Hematopoietic multipotent progenitor cell treated with erythropoietin and hydrocortisone succinate and interleukin-3 and kit ligand, for 4 days (in vitro differentiated cells): Measurements from ENCODE around the gene PTGR2.

ENCODE experiments used
- DNase-seq: peaks from one replicate; pipeline ENCODE4 v3.0.0-alpha.2; 2015

PTGR2 gene

DNA sequence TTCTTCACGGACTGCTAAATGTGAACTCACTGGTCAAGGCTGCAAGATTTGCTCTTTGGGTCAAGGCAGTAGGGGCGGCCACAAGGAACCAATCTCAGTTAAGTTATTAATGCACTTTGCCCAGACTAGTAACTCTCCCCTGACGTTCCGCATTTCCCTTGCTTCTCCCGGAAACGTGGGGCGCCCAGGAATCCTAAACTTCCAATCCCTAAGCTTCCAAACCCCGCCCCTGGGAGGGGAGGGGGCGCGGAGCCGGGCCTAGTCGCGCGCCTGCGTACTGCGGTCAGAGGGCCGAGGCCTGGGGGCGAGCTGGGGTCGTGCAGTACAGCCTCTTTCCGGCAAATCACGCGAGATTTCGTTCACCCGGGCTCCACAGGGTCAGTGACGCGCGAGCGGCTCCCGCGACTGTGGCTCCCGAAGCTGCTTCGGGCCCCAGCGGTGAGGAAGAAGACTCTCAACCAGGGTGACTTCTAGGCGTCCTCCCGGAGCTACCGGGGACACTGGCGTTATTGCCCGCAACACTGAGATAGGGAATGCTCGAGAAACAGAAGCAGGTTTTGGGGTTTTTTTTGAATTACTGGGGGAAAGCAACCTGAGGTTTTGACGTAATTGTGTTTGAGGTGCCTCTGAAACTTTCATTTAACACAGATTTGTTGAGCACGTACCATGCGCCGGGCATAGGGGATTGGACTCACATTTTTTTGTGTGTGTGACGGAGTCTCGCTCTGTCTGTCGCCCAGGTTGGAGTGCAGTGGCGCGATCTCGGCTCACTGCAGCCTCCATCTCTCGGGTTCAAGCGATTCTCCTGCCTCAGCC, at the start of gene PTGR2:
TSS of gene PTGR2 (plus strand) at position 265 of the 816 bp plus-strand sequence. CDS start 7,032 bp downstream, outside the sequence.
- peak; percentile 96 for DNase-seq

DNA sequence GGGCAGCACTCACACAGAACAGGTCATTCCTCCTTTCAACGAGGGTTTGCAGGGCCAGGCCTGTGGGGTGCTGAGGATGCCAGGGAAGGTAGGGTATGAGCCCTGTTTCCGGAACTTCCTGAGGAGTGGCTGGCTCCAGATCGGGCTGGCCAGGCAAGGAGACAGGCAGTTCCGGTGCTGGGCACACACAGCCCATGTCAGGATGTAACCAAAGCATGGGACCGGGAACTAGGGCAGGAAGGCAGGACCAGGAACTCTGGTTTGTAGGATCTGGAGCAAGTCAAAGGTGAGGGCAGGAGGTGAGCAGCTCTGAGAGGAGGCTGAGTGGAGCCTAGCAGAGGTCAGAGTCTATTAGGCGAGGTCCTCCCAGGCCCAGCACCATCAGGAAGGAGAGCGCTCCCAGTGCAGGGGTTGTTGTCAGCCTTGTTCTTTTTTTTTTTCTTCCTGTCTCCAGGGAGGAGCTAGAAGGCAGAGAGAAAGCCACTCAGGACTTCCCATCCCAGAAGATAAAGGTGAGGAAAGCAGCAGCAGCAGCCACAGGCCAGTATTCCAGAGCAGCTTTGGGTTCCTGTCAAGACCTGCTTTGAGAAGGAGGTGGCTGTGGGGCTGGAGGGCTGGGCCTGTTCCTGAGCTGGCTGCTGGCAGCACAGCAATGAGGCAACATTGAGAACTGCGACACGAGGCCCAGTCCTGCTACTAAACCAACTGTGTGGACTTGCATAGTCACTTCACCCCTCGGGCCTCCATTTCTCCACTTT, 49.0 kb upstream of the PTGR2 start:
- DNase-seq: peak; percentile 30

DNA sequence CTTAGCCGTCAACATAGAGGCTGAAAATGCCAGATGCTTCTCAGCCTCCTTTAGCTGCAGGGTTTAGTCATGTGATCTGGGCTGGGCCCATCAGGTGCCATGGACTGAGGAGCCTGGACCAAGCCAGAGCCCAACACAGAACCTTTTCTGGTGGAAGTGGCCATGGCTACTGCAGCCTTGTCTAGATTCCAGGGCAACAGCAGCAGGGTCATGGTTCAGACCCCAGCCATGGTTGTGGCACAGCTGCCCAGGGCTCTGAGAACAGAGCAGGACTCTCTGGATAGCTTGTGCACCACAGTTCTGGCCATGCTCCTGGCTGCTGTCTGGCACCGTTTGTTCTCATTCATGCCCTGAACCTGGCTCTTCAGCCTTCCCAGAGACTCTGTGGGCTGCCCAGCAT, 47.0 kb upstream of the PTGR2 start:
- no peak for DNase-seq

DNA sequence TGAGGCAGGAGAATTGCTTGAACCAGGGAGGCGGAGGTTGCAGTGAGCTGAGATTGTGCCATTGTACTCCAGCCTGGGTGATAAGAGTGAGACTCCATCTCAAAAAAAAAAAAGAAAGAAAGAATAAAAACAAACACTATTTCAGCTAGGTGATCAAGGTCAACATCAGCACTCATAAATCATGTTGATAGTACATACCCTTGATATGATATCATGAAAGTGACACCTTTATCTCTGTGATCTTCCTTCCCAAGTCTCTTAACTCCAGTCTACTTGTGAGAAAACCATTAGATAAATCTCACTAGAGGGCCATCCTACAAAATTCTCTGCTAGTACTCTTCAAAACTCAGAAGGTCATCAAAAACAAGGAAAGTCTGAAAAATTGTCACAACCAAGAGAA, 44.2 kb upstream of the PTGR2 start:
- no peak for DNase-seq

DNA sequence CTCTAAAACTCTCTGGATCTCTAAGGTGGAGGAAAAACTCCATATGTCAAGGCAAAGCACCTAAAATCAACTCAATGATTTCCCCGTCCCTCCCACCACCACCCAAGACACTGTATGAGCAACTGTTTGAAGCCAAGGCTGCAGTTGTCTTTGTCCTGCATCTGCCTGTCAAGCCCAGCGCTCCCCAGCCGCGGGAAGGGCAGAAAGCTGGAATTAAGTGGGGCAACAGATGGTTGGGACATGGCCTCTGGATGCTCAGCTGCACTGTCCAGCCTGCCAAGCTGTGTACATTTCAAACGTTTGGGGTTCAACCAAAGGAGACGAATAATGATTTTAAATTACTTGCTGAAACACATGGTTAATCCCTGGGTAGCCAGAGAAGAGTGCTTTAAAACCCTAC, 42.2 kb upstream of the PTGR2 start:
- no peak for DNase-seq

DNA sequence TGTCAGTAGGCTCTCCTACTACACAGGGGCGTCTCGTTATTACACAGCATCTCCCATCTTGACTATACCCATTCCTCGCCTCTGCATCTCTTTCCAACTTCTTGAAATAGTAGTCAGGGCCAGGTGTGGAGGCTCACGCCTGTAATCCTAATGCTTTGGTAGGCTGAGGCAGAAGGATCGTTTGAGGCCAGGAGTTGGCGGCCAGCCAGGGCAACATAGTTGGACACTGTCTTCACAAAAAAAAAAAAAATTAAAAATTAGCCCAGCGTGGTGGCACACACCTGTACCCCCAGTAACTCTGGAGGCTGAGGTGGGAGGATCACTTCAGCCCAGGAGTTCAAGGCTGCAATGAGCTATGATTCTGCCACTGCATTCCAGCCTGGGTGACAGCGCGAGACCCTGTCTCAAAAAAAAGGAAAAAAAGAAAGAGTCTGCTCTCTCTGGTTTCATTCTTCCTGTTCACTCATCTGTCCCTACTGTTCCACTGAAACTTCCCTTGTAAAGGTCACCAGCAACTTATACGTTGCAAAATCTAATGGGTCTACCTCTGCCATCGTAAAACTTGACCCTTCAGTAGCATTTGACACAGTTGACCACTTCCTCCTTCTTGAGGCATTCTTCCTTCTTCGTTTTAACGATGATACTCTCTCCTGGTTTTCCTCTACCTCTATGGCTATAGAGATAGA, 41.0 kb upstream of the PTGR2 start:
- DNase-seq: peak; percentile 15

DNA sequence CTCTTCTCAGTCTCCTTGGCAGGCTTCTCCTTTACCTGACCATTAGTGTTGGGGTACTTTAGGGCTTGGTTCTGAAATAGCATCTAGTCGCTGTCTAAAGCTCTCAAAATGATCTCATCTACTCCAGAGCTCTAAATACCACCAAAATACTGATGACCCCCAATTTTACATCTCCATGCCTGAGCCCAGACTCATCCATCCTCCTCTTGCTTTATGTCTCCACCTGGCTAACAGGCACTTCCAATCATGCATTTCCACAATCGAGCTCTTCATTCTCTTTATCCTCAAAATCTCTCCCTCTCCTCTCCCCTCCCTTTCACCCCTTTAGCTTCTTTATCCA, 40.5 kb upstream of the PTGR2 start:
- DNase-seq: no peak

DNA sequence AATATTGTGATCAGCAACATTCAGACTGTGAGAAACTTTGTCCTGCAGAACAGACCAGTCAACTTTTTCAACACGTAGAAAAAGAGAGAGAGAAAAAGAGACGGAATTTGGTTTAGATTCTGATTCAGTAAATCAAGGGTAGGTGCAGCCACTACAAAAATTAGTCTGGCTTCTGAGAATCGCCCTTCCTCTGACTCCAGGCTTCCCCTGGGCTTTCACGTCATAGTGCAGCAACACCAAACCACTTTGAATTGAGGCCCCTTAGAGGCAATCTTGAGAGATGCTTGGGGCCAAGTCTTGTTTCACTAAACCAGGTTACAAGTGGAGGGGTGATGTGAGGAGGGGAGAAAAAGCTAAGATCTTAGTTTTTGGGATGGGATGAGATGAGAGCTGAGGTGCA, 37.5 kb upstream of the PTGR2 start:
- DNase-seq: no peak

DNA sequence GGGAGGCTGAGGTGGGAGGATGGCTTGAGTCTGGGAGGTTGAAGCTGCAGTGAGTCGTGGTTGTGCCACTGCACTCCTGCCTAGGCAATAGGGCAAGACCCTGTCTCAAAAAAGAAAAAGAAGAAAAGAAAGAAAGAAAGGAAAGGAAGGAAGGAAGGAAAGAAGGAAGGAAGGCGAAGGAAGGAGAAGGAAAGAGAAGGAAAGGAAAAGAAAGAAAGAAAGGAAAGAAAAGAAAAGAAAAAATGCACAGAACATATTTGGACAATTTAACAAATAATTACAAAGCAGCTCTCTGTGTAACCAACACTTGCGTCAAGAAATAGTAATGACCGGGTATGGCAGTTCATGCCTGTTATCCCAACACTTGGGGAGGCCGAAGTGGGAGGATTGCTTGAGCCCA, 35.8 kb upstream of the PTGR2 start:
- DNase-seq: no peak

DNA sequence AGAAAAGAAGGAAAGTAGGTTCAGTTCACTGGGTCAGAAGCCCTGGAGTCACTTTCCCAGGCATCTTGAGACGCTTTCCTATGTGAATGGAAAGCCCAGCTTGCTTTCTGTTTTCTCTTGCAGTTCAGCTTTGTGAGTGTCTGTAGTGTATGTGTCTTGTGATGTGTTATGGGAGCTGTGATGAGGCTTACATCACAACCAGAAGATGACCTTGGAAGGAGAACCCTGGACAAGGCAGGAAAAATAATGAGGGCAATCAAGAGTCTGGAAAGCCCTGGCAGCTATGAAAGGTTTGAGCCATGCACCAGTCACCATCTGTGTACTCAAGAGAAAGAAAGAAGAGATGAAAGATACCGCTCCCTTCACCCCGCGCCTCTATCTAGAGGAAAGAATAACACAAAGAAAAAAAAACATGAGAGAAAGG, 35.2 kb upstream of the PTGR2 start:
- DNase-seq: peak; percentile 14

DNA sequence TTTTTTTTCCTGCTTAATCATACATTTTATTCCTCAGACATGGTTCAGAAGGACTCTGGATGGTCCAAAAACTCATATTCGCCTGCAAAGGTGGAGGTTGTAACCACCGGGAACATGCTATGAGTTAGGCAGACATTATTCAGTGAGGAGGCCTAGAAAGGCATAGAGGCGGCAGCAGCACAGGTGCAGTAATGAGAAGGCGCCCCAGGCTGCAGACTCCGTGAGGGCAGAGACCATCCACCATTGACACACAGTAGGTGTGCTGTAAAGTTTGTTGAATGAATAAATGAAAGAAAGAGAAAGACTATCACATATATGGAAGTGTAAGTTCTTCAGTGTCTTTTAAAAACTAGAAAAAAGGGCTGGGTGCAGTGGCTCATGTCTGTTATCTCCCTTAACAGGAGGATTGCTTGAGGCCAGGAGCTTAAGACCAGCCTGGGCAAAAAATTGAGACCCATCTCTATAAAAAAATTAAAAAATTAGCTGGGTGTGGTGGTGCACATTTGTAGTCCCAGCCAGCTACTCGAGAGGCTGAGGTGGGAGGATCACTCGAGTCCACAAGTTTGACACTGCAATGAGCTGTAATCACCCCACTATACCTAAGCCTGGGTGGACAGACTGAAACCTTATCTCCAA, 34.5 kb upstream of the PTGR2 start:
- DNase-seq: peak; percentile 84

DNA sequence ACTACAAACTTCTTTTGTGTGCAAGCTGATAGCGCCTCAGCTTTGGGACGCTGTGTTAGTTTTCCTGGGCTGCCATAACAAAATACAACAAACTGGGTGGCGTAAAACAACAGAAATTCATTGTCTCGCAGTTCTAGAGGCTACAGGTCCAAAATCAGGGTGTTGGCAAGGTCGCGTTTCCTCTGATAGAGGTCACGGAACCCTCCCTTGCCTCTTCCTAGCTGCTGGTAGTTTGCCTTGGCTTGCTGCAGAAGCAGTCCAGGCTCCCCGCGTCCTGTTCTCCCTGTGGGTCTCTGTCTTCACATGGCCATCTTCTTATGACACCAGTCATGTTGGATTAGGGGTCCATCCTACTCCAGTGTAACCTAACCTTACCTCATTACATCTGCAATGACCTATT, 32.8 kb upstream of the PTGR2 start:
- no peak for DNase-seq

DNA sequence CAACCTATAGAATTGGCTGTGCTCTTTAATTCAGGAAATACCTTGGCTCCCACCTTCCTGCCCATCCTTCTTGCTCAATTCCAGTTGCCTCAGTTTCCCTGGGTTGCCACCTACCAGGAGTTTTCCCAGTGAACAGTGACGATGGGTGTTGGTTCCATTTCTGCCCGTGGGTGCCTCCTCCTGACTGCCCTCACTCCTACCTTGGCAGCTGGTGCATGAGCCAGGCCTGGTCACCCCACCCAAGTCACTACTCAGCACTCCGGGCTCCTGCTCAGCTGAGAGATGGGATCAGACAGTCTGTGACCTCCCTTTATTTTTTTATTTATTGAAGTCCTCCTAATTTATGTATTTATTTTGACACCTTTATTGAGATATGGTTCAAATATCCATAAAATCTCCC, 31.0 kb upstream of the PTGR2 start:
- no peak for DNase-seq

DNA sequence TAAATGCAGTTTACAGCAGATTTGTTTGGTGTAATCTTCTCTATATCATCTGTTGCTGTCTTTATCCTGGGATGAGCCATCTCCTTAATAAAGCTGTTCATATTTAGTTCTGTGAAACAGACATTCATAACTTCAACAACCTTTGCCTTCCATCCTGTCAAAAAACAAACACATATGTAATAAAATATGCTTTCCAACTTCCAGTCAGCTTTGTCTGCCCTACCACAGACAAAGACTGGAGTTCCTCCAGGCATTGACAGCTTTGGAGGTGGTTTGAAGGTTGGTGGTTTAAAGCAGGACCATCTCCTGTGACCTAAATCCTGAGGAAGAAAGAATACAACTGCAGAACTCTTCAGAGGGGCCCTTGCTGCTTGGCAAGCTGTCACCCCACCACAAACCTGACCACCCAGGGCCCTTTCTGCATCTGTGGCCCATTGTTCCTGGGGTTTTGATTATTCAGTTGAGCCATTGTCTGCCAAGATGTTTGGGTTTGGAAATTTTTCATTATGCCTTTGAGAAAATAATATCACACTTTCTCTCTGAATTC, 28.2 kb upstream of the PTGR2 start:
- no peak for DNase-seq

DNA sequence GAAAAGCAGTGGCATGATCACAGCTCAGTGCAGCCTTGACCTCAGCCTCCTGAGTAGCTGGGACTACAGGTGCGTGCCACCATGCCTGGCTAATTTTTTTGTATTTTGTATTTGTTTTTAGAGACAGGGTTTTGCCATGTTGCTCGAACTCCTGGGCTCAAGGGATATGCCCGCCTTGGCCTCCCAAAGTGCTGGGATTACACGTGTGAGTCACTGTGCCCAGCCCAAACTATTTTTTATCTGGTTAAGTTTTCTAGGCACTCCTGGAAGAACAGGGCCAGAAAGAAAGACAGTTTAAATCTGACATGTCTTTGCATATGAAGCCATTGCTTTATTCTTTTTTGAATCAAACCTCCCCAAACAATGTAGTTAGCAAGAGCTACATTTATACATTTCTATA, 27.5 kb upstream of the PTGR2 start:
- no peak for DNase-seq

DNA sequence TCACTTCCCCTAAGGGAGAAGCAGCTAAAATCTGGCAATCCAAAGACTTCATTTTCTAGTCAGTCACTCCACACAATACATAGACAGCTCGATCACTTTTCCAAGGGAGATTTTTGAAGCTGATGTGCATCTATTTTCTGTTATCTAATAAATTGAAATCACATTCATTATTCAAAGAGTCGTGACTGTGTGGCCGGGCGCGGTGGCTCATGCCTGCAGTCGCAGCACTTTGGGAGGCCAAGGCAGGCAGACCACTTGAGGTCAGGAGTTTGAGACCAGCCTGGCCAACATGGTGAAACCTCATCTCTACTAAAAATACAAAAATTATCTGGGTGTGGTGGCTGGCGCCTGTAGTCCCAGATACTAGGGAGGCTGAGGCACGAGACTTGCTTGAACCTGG, 27.1 kb upstream of the PTGR2 start:
- DNase-seq: no peak

DNA sequence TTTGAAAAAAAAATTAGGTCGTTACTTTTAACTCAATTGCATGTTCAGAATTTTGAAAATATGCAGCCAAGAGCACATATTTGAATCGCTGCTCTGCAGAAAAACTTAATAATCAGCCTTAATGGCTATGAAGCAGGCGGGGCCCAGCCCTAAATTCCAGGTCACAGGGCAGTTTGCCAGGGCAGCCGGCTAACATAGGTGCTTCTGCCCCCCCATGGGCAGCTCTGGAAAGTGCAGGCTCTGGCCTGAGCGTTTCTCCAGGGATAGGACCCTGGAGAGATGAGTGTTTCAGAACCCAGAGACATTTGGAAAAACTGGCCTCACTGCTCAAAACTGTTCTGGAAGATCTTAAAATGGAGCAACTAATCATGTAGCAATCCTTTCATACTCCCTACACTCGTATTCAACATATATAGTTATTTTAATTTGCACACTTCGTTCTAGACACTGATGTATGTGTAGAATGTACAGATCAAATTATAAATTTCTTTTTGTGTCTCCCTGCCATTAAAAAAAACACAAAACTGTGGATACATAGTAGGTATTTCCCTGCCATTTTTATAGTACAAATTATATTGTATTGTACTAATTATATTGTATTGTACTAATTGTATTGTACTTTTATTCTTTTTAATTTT, 26.0 kb upstream of the PTGR2 start:
- peak; percentile 96 for DNase-seq

DNA sequence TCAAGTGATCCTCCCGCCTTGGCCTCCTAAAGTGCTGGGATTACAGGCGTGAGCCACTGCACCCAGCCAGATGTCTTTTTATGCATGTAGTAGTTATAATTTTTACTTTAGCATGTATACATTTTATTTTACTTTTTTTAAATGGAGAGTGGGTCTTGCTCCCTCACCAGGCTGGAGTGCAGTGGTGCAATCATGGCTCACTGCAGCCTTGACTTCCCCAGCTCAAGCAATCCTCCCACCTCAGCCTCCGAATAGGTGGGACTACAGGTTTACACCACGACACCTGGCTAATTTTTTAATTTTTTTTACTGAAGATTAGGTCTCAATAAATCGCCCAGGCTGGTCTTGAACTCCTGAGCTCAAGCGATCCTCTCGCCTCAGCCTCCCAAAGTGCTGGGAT, 24.4 kb upstream of the PTGR2 start:
- DNase-seq: peak; percentile 40

DNA sequence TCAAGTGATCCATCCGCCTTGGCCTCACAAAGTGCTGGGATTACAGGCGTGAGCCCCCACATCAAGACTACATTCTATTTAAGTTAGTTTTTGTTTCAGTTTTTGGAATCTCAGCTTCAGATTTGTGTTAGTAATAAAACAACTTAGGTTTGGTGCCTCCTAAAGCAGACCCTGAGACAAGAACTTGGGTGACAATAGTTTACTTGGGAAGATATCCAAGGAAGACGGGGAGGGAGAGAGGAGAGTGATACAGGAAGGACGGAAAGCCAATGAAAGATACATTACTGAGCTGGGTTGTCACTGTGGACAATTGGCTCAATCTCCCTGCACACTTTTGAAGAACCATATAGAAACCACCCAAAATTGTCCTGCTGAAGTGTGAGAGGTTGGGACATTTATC, 22.6 kb upstream of the PTGR2 start:
- no peak for DNase-seq

DNA sequence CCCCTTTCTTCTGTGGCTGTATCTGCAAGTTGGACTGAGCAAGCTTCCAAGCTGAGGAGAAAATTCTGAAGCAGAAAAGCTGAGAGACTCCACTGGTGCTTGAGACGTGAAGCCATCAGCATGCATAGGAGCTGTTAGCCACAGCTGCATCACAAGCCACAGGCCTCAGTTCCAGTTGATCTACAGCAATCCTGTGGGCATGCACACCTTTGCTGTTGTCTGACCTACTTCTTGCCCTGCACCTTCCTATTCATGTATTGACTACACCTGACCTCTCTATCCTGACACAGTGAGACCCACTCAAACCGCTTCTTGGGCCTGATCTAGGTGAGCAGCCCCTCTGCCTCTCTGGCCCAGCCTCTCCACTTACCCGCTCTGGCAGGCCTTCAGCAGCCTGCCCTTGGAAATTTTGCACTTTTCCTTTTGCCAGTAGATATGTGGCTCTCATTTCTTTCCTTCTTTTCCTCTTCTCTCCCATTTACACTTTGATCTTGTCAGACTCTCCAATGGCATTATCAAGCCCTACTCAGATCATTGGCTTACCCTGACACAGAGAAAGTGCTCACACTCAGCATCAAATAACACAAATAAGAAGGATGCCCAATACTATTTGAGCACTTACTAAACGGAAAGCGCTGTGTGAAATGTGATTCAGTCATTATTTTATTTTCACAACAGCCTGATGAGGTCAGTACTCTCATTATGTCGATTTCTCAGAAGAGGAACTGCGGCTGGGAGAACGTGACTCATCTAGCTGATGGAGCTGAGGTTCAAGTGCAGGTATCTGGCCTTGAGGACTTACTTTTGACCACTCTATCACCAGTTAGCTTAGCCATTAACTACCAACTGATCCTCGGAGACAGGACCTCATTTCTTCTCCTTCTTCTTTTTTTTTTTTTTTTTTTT, 21.9 kb upstream of the PTGR2 start:
- peak; percentile 78 for DNase-seq

DNA sequence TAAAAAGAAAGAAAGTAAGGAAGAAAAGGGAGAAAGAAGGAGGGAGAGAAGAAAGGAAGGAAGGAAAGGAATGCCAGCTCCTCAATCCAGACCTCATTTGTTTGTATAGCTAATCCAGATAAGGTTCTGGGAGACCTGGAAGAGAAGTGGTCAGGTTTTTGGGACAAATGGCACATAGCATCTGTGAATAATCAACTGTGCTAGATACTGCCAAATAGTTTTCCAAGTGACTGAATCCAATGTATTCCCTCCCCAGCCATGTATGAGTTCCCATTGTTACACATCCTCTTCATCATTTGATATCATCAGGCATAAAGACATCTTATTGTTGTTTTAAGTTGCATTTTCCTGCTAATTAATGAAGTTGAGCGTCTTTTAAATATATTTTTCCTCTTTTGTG, 18.6 kb upstream of the PTGR2 start:
- DNase-seq: no peak
